Right cardiac atrium (tissue), 5 donors: ENCODE data around the gene ZBTB5. TPM values are rescaled to one million over a fixed set of nuclear protein-coding genes. Genes with fewer than 3 reads are reported as not detected.
"Not testable (repeated sequence)": the region's sequence is repeated elsewhere in the genome, so short reads cannot be mapped to it uniquely, and the experiment has no call there.

ENCODE experiments used
- ATAC-seq, 2 donors: fragments of 200-7000 bp; cut with Tn5 transposase; one replicate each; pipeline versions ENCODE4 v1.8.0 to v1.9.1; 2020; ENCODE audit warnings: moderate library complexity in 2 of 2, mild to moderate bottlenecking in 1 of 2
- DNase-seq, 3 donors: peaks; one replicate each; pipeline ENCODE4 v3.0.0-alpha.2; 2020
- H3K27ac ChIP-seq: one replicate; pipeline ENCODE4 v1.5.1; 2013; ENCODE audit warnings: mild to moderate bottlenecking, low read length, control low read depth, moderate library complexity
- H3K27me3 ChIP-seq: one replicate; pipeline ENCODE4 v1.6.1; 2013; ENCODE audit not compliant: control insufficient read depth, insufficient read depth
- H3K4me1 ChIP-seq: one replicate; pipeline ENCODE4 v1.6.1; 2013; ENCODE audit warnings: low read length; ENCODE audit not compliant: control insufficient read depth, insufficient read depth
- H3K4me3 ChIP-seq: one replicate; pipeline ENCODE4 v1.5.1; 2013; ENCODE audit warnings: low read length, control low read depth
- H3K9me3 ChIP-seq: one replicate; pipeline ENCODE4 v1.6.1; 2013; ENCODE audit warnings: low read length; ENCODE audit not compliant: control insufficient read depth
- WGBS: extraction: QIAGEN DNeasy Blood & Tissue Kit; methylation state at CpG from one replicate; pipeline ENCODE4 v1.1.7; 2013; 5-methylcytosine and 5-hydroxymethylcytosine counted together
- intact Hi-C, 4 donors: fragments of 100-400 bp; cut with DNase I; formaldehyde crosslinking; loops; one replicate each; pipeline versions ENCODE4 v1.11.0 to v1.14.0; 2022 to 2023
- polyA plus RNA-seq: library from polyadenylated mRNA; stranded (reverse); fragments of 200-250 nt; gene quantifications from one replicate; pipeline ENCODE4 v1.2.3, GENCODE V29; 2013
- total RNA-seq, 4 donors: library from RNA; stranded (reverse); fragmentation: NEBNext Ultra II Directional; extraction: Animal tissue kit (Norgen Biotek cat#: 25700); gene quantifications; one replicate each; pipeline ENCODE4 v1.2.1, GENCODE V29; 2021
- donor health status: healthy with polysubstance abuse.
- donor health status: DM: no; HTN: yes; CAD: no.
- donor health status: DM: no; HTN: no; CAD: no.
- donor health status: DM: no; HTN: yes; CAD: no; lungs with severe emphysema.
- donor health status: DM: yes; HTN: yes; CAD: no.

ZBTB5 gene
- total and polyA plus RNA-seq, 5 donors = 3.8 to 9.1 (median 7.2) TPM

DNA sequence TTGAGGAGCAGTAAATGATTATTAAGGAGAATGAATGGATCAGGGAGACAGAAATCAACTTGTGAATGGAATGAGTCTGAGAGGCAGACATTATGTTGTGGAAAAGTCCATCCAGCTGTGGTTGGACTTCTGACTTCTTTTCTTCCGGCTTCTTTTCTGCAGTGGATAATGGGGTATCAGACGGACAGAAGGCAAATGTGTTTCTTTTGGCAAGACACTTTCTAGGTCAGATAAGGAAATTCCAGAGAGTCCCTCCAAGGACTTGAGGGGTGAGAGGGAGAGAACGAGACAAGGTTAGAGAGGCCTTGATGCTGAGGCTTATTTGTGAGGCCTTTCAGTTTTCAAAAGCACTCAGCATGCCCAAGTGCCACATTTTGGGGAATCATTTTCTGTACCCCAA is 59.9 kb downstream of the ZBTB5 start:
- Histone ChIP-seq H3K4me3 (no peak overlapping the region), H3K27ac (no peak overlapping the region), H3K9me3 (no peaks in the 10 kb centered on the region), H3K4me1 (no peaks in the 10 kb centered on the region), H3K27me3 (no peaks in the 10 kb centered on the region)
- DNase-seq = no peak
- WGBS = 35% methylated on average over 3 of the region's 3 CpGs
- intact Hi-C loops = no loop called here
- ATAC-seq = peak; percentile 88

DNA sequence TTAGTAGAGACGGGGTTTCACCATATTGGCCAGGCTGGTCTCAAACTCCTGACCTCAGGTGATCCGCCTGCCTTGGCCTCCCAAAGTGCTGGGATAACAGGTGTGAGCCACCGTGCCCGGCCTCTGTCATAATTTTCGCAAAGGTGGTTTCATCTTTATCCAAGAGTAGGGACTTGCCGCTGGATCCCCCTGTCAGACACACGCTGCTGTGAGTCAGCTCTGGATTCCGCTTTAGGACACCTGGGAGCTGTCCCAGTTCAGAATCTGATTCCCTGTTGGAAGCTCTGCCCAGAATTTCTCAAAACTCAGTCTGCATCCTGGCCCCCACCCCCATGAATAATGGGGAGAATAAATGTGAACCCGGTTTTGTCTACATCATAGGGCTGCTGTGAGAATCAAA is 60.7 kb downstream of the ZBTB5 start:
- WGBS = 81% methylated on average over 9 of the region's 9 CpGs
- Histone ChIP-seq H3K27me3 (no peaks in the 10 kb centered on the region), H3K27ac (no peak overlapping the region), H3K4me1 (no peaks in the 10 kb centered on the region), H3K4me3 (no peak overlapping the region), H3K9me3 (no peaks in the 10 kb centered on the region)
- intact Hi-C loops = no loop called here
- DNase-seq (no peak), ATAC-seq (no peak)

DNA sequence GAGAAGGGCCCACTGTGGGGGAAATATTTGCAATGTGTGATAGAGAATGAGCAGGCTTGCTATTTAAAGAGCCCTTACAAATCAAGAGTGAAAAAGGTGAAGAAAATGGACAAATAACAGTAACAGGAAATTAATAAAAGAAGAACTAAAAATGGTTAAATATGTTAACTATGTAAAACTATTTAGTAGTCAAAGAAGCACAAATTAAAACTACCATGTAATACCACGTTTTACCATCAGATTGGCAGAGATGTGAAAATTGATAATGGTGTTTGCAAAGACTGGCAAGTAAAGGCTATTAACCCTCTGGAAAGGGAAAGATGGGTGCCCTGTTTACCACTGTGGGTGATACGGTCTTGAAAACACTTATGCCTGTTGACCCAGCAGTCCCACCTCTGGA is 65.9 kb downstream of the ZBTB5 start:
- no peaks in the 10 kb centered on the region for H3K27me3 ChIP-seq
- no peaks in the 10 kb centered on the region for H3K4me1 ChIP-seq
- ATAC-seq = no peak
- no peaks in the 10 kb centered on the region for H3K9me3 ChIP-seq
- DNase-seq = no peak
- no peak overlapping the region for H3K27ac ChIP-seq
- H3K4me3 ChIP-seq = no peak overlapping the region
- intact Hi-C loops = no loop called here
- 70% methylated on average over 2 of the region's 2 CpGs for WGBS

DNA sequence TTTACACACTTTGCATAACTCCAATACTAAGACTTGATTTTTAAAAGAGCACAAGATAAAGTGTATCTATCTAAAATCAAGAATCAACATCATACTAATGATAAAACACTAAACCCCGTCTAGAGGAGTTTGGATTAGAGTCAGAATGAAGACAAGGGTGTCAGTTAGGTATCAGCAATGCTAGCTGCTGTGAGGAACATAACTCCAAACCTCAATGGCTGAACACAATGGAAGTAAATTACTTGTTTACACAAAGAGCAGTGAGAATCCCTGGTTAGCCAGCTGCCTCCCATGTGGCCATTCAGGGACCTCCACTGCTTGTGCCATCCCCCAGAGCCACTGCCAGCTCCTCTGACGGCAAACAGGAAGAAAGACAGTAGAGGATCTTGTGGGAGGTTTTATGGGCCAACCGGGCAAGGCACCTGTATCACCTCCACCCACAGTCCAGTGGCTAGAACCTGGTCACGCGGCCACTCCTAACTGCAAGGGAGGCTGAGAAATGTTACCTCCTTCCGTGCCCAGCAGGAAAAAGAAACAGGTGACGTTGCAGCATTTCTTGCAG is 66.7 kb downstream of the ZBTB5 start:
- no peaks in the 10 kb centered on the region for H3K27me3 ChIP-seq
- intact Hi-C loops = no loop called here
- H3K4me3 ChIP-seq = no peak overlapping the region
- no peak for DNase-seq
- ATAC-seq = no peak
- no peaks in the 10 kb centered on the region for H3K4me1 ChIP-seq
- H3K9me3 ChIP-seq = no peaks in the 10 kb centered on the region
- 82% methylated on average over 7 of the region's 7 CpGs for WGBS
- no peak overlapping the region for H3K27ac ChIP-seq

DNA sequence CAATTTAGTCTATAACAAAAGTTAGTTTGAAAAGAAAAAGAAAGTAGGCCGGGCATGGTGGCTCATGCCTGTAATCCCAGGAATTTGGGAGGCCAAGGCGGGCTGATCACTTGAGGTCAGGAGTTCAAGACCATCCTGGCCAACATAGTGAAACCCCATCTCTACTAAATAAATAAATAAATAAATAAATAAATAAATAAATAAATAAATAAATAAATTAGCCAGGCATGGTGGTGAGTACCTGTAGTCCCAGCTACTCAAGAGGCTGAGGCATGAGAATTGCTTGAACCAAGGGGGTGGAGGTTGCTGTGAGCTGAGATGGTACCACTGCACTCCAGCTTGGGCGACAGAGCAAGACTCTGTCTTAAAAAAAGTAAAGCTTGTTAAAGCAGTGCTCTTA is 67.3 kb downstream of the ZBTB5 start:
- intact Hi-C loops, H3K9me3 ChIP-seq, H3K4me3 ChIP-seq, DNase-seq, H3K27me3 ChIP-seq, H3K27ac ChIP-seq, H3K4me1 ChIP-seq, ATAC-seq: not testable (repeated sequence)
- WGBS = 94% methylated on average over 3 of the region's 3 CpGs

DNA sequence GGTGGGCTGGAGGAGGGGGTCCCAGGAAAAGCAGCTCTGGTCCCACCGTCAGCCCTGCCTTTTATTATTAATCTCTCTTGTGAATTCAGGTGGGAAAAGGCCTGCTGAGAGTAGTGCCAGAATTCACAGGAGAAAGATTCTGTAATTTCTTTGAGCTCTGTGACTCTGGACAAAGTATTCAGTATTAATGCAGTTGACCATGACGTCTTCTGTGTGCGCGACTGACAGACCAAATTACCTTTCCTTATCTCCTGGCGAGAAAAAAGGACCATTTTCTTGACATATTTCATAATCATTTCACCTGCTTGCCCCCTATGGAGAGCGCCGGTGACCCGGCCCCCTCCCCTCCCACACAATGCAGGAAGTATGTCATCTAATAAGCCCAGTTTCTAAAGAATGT is 69.6 kb downstream of the ZBTB5 start:
- WGBS = 80% methylated on average over 8 of the region's 8 CpGs
- ATAC-seq = no peak
- no peaks in the 10 kb centered on the region for H3K4me1 ChIP-seq
- no peak for DNase-seq
- intact Hi-C loops = no loop called here
- H3K27ac ChIP-seq = no peak overlapping the region
- H3K9me3 ChIP-seq = no peaks in the 10 kb centered on the region
- no peaks in the 10 kb centered on the region for H3K27me3 ChIP-seq
- no peak overlapping the region for H3K4me3 ChIP-seq

DNA sequence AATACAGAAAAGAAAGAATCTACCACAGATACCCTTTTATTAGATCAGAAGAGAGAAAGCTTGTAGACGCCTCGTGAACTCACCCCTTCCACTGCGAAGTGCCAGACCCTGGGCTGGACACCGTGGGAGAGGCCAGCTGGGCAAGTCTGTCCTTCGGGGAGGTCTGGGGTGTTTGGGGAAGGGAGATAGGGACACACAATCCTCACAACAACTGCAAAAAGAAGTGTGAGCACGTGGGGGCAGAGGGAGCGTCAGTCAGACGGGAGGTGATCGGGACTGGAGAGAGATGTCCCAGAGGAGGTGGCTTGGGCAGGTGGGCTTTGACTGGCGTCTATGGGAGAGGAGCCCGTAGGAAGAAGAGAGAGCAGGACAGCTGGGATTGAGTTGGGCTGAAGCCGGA is 70.0 kb downstream of the ZBTB5 start:
- WGBS = 65% methylated on average over 12 of the region's 12 CpGs
- ATAC-seq (no peak), DNase-seq (no peak)
- Histone ChIP-seq H3K4me3 (no peak overlapping the region), H3K27ac (no peak overlapping the region), H3K4me1 (no peaks in the 10 kb centered on the region), H3K27me3 (no peaks in the 10 kb centered on the region), H3K9me3 (no peaks in the 10 kb centered on the region)
- intact Hi-C loops = no loop called here

DNA sequence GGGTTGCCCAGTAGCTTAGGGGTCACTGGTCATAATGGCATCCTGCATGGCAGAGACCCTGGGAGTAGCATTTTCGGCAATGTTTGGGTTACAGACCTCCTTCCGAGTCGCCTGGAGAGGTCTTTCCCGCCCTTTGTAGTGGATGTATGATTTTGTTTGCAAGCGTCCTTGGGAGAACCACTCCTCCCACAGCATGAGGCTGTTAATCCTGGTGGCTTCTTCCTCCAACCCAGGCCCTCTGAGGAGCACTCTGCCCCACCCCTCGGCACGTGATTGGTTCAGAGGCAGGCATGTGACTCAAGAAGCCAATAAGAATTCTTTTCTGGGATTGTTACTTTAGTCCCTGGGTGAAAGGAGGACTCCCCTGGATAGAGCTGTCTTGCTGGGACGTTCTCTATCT is 73.0 kb downstream of the ZBTB5 start:
- 79% methylated on average over 8 of the region's 8 CpGs for WGBS
- intact Hi-C loops = no loop called here
- no peaks in the 10 kb centered on the region for H3K4me1 ChIP-seq
- H3K9me3 ChIP-seq = no peaks in the 10 kb centered on the region
- H3K27me3 ChIP-seq = no peaks in the 10 kb centered on the region
- H3K4me3 ChIP-seq = no peak overlapping the region
- DNase-seq = no peak
- ATAC-seq = no peak
- H3K27ac ChIP-seq = no peak overlapping the region

DNA sequence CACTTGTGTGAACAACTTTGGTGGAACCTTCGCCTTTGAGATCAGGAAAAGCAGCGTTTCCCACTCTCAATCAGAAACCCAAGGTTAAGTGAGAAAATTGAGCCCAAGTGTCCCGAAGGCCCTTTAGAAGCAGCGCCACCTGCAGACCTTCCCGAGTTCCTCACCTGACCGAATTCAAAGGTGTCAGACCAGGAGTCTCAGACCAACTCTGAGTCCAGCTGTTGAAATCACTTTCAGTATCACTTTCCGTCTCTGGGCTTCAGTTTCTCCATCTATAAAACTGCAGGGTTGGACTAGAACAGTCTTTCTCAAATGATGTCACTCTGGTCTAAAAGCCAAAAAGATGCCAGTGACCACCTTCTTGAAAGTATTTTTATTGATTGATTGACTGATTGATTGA is 74.5 kb downstream of the ZBTB5 start:
- H3K27me3 ChIP-seq = no peaks in the 10 kb centered on the region
- no peaks in the 10 kb centered on the region for H3K9me3 ChIP-seq
- ATAC-seq = no peak
- intact Hi-C loops = no loop called here
- DNase-seq = no peak
- WGBS = 44% methylated on average over 7 of the region's 7 CpGs
- H3K27ac ChIP-seq = no peak overlapping the region
- H3K4me3 ChIP-seq = no peak overlapping the region
- H3K4me1 ChIP-seq = no peaks in the 10 kb centered on the region

Other genes starting within 250 kb of the ZBTB5 start
- 100 to 1,000 TPM in 3 of 4 donors, 10 to 100 TPM in 1; 92.2 to 119 (median 111) TPM for gene GRHPR, start 42.8 kb downstream of the ZBTB5 start, total RNA-seq
- 119 TPM for gene GRHPR, start 42.8 kb downstream of the ZBTB5 start, polyA plus RNA-seq
- gene POLR1E, start 20.5 kb upstream of the ZBTB5 start, total RNA-seq = 10 to 100 TPM; 13.0 to 16.6 (median 15.6) TPM
- 9.3 TPM for gene POLR1E, start 20.5 kb upstream of the ZBTB5 start, polyA plus RNA-seq
- gene FBXO10, start 110.9 kb upstream of the ZBTB5 start, total RNA-seq = 1 to 10 TPM; 5.5 to 7.8 (median 7.5) TPM
- gene FBXO10, start 110.9 kb upstream of the ZBTB5 start, polyA plus RNA-seq = 3.5 TPM
- gene TOMM5, start 127.1 kb upstream of the ZBTB5 start, total RNA-seq = 10 to 100 TPM; 53.4 to 61.6 (median 57.6) TPM
- 111 TPM for gene TOMM5, start 127.1 kb upstream of the ZBTB5 start, polyA plus RNA-seq
- gene FRMPD1, start 185.5 kb upstream of the ZBTB5 start, total RNA-seq = 1 to 10 TPM in 3 of 4 donors, under 1 TPM in 1; 0.28 to 1.8 (median 1.3) TPM
- gene FRMPD1, start 185.5 kb upstream of the ZBTB5 start, polyA plus RNA-seq = 0.59 TPM